Mesendoderm (in vitro differentiated cells): ENCODE data around the gene ZBTB42.

Experiments
- DNase-seq: peaks from one replicate; pipeline ENCODE4 v3.0.0; 2013
- H2AK5ac ChIP-seq: 2 replicates; pipeline ENCODE4 v1.6.1; 2013; ENCODE audit warnings: low read length, inconsistent platforms
- H2BK120ac ChIP-seq: 2 replicates; pipeline ENCODE4 v1.6.1; 2013; ENCODE audit warnings: low read depth, mild to moderate bottlenecking, low read length, moderate library complexity, mixed read lengths
- H2BK15ac ChIP-seq: replicated peaks from 2 replicates; pipeline ENCODE4 v1.6.1; 2013; ENCODE audit warnings: low read depth, mild to moderate bottlenecking, moderate library complexity
- H2BK5ac ChIP-seq: 2 replicates; pipeline ENCODE4 v1.6.1; 2013; ENCODE audit warnings: low read length, inconsistent platforms
- H3K18ac ChIP-seq: 2 replicates; pipeline ENCODE4 v1.6.1; 2013; ENCODE audit warnings: mild to moderate bottlenecking, low read length, mixed read lengths
- H3K23ac ChIP-seq: one replicate; pipeline ENCODE4 v1.6.1; 2013; ENCODE audit warnings: low read length
- H3K27ac ChIP-seq: 2 replicates; pipeline ENCODE4 v1.5.1; 2013; ENCODE audit warnings: low read depth, mild to moderate bottlenecking, inconsistent platforms, low read length, moderate library complexity
- H3K27me3 ChIP-seq: 2 replicates; pipeline ENCODE4 v1.6.1; 2013; ENCODE audit warnings: low read length, control low read depth, mild to moderate bottlenecking, inconsistent platforms; ENCODE audit not compliant: insufficient read depth, poor library complexity
- H3K36me3 ChIP-seq: 2 replicates; pipeline ENCODE4 v1.6.1; 2013; ENCODE audit warnings: low read length, inconsistent platforms; ENCODE audit not compliant: control insufficient read depth, insufficient read depth
- H3K4ac ChIP-seq: one replicate; pipeline ENCODE4 v1.6.1; 2013; ENCODE audit warnings: low read depth, mild to moderate bottlenecking, low read length, moderate library complexity
- H3K4me1 ChIP-seq: 2 replicates; pipeline ENCODE4 v1.6.1; 2013; ENCODE audit warnings: low read depth, low read length, inconsistent platforms; ENCODE audit not compliant: control insufficient read depth
- H3K4me2 ChIP-seq: 2 replicates; pipeline ENCODE4 v1.6.1; 2013; ENCODE audit warnings: low read length
- H3K4me3 ChIP-seq: 2 replicates; pipeline ENCODE4 v1.5.1; 2013; ENCODE audit warnings: mild to moderate bottlenecking, low read length
- H3K56ac ChIP-seq: one replicate; pipeline ENCODE4 v1.6.1; 2013; ENCODE audit warnings: low read length
- H3K79me1 ChIP-seq: 2 replicates; pipeline ENCODE4 v1.6.1; 2013; ENCODE audit warnings: low read length, inconsistent platforms
- H3K79me2 ChIP-seq: 2 replicates; pipeline ENCODE4 v1.6.1; 2013; ENCODE audit warnings: mild to moderate bottlenecking, low read length; ENCODE audit not compliant: control insufficient read depth, insufficient read depth
- H3K9ac ChIP-seq: 2 replicates; pipeline ENCODE4 v1.6.1; 2013; ENCODE audit warnings: low read length, inconsistent platforms
- H4K5ac ChIP-seq: one replicate; pipeline ENCODE4 v1.6.1; 2013; ENCODE audit warnings: low read length
- H4K8ac ChIP-seq: one replicate; pipeline ENCODE4 v1.6.1; 2013; ENCODE audit warnings: low read depth, mild to moderate bottlenecking, control low read depth, low read length, moderate library complexity
- WGBS: extraction: QIAGEN DNeasy Blood & Tissue Kit; methylation state at CpG from one replicate; pipeline ENCODE4 v1.1.7; 2013; ENCODE audit warnings: low lambda C conversion rate, missing lambda C conversion rate; ENCODE audit not compliant: insufficient coverage; ENCODE audit errors: extremely low coverage; 5-methylcytosine and 5-hydroxymethylcytosine counted together

Gene ZBTB42

GRCh38 chr14:104805941-104806624 is 5.2 kb downstream of the ZBTB42 start:
- H3K36me3 ChIP-seq: no peaks in the 10 kb centered on the region
- no peak overlapping the region for H3K23ac ChIP-seq
- H3K27me3 ChIP-seq: peaks cover 5% of the 10 kb centered on the region
- no peak overlapping the region for H3K18ac ChIP-seq
- no peak overlapping the region for H2AK5ac ChIP-seq
- H4K5ac ChIP-seq: no peak overlapping the region
- no peak overlapping the region for H3K56ac ChIP-seq
- H2BK5ac ChIP-seq: no peak overlapping the region
- no CpG with 5 or more reads among the region's 14 CpGs for WGBS
- H3K4me3 ChIP-seq: no peak overlapping the region
- DNase-seq: no peak
- H3K79me2 ChIP-seq: no peaks in the 10 kb centered on the region
- H2BK15ac ChIP-seq: no peak overlapping the region
- H3K9ac ChIP-seq: no peak overlapping the region
- H4K8ac ChIP-seq: no peak overlapping the region
- H3K4ac ChIP-seq: no peak overlapping the region
- no peak overlapping the region for H2BK120ac ChIP-seq
- no peaks in the 10 kb centered on the region for H3K79me1 ChIP-seq
- no peaks in the 10 kb centered on the region for H3K4me1 ChIP-seq
- no peak overlapping the region for H3K4me2 ChIP-seq
- no peak overlapping the region for H3K27ac ChIP-seq

GRCh38 chr14:104806625-104807465 is 5.9 kb downstream of the ZBTB42 start:
- WGBS: no CpG with 5 or more reads among the region's 10 CpGs
- H3K79me1 ChIP-seq: no peaks in the 10 kb centered on the region
- H3K18ac ChIP-seq: no peak overlapping the region
- H3K79me2 ChIP-seq: no peaks in the 10 kb centered on the region
- no peak overlapping the region for H4K8ac ChIP-seq
- no peak overlapping the region for H4K5ac ChIP-seq
- H2AK5ac ChIP-seq: no peak overlapping the region
- no peak overlapping the region for H3K27ac ChIP-seq
- no peak overlapping the region for H3K4me3 ChIP-seq
- DNase-seq: no peak
- H3K4me1 ChIP-seq: no peaks in the 10 kb centered on the region
- no peak overlapping the region for H3K9ac ChIP-seq
- H3K4ac ChIP-seq: no peak overlapping the region
- H2BK120ac ChIP-seq: no peak overlapping the region
- H2BK15ac ChIP-seq: no peak overlapping the region
- no peak overlapping the region for H2BK5ac ChIP-seq
- no peaks in the 10 kb centered on the region for H3K36me3 ChIP-seq
- H3K56ac ChIP-seq: no peak overlapping the region
- no peak overlapping the region for H3K4me2 ChIP-seq
- H3K23ac ChIP-seq: no peak overlapping the region
- H3K27me3 ChIP-seq: no peaks in the 10 kb centered on the region

GRCh38 chr14:104808456-104808855 is 7.6 kb downstream of the ZBTB42 start:
- no peak overlapping the region for H4K5ac ChIP-seq
- no peak overlapping the region for H4K8ac ChIP-seq
- H3K36me3 ChIP-seq: no peaks in the 10 kb centered on the region
- H3K4me1 ChIP-seq: no peaks in the 10 kb centered on the region
- WGBS: no CpG with 5 or more reads among the region's 6 CpGs
- H2BK120ac ChIP-seq: no peak overlapping the region
- no peak overlapping the region for H2BK5ac ChIP-seq
- no peak overlapping the region for H3K4ac ChIP-seq
- H3K79me2 ChIP-seq: no peaks in the 10 kb centered on the region
- no peak overlapping the region for H3K27ac ChIP-seq
- no peak overlapping the region for H3K18ac ChIP-seq
- no peak overlapping the region for H2AK5ac ChIP-seq
- no peaks in the 10 kb centered on the region for H3K27me3 ChIP-seq
- no peak overlapping the region for H3K4me3 ChIP-seq
- no peak overlapping the region for H3K4me2 ChIP-seq
- H3K56ac ChIP-seq: no peak overlapping the region
- no peak for DNase-seq
- H3K9ac ChIP-seq: no peak overlapping the region
- no peak overlapping the region for H3K23ac ChIP-seq
- no peak overlapping the region for H2BK15ac ChIP-seq
- no peaks in the 10 kb centered on the region for H3K79me1 ChIP-seq

- Histone ChIP-seq H3K79me1 (no peaks in the 10 kb centered on the region), H3K27ac (no peak overlapping the region), H3K4ac (no peak overlapping the region), H2AK5ac (no peak overlapping the region), H3K4me1 (no peaks in the 10 kb centered on the region), H4K8ac (no peak overlapping the region), H3K4me2 (no peak overlapping the region), H3K9ac (no peak overlapping the region), H3K4me3 (no peak overlapping the region), H2BK5ac (no peak overlapping the region), H3K56ac (no peak overlapping the region), H2BK120ac (no peak overlapping the region), H3K36me3 (no peaks in the 10 kb centered on the region), H4K5ac (no peak overlapping the region), H2BK15ac (no peak overlapping the region), H3K79me2 (no peaks in the 10 kb centered on the region), H3K18ac (no peak overlapping the region), H3K27me3 (no peaks in the 10 kb centered on the region), H3K23ac (no peak overlapping the region)
- WGBS: no CpG with 5 or more reads among the region's 11 CpGs
- DNase-seq: no peak
Measured at GRCh38 chr14:104810316-104810715, 9.4 kb downstream of the ZBTB42 start.

- H3K27ac ChIP-seq: no peak overlapping the region
- H3K36me3 ChIP-seq: no peaks in the 10 kb centered on the region
- no peak overlapping the region for H2AK5ac ChIP-seq
- H2BK5ac ChIP-seq: no peak overlapping the region
- peaks cover 4% of the 10 kb centered on the region for H3K4me1 ChIP-seq
- no peaks in the 10 kb centered on the region for H3K79me2 ChIP-seq
- no peak overlapping the region for H4K5ac ChIP-seq
- no peaks in the 10 kb centered on the region for H3K27me3 ChIP-seq
- H3K4ac ChIP-seq: no peak overlapping the region
- WGBS: no CpG with 5 or more reads among the region's 7 CpGs
- no peak overlapping the region for H3K56ac ChIP-seq
- no peaks in the 10 kb centered on the region for H3K79me1 ChIP-seq
- H3K4me2 ChIP-seq: no peak overlapping the region
- H4K8ac ChIP-seq: no peak overlapping the region
- H2BK120ac ChIP-seq: no peak overlapping the region
- H3K23ac ChIP-seq: no peak overlapping the region
- no peak overlapping the region for H3K4me3 ChIP-seq
- no peak overlapping the region for H3K9ac ChIP-seq
- H2BK15ac ChIP-seq: no peak overlapping the region
- no peak overlapping the region for H3K18ac ChIP-seq
- DNase-seq: no peak
Measured at GRCh38 chr14:104813286-104813685, 12.4 kb downstream of the ZBTB42 start.
